HUDEP-2 (cell line): ENCODE results near the gene RAB36.

ENCODE experiments used
- DNase-seq, 76 experiments: peaks; one replicate each; lab custom pipeline; 2025; ENCODE audit not compliant: unreplicated experiment in 76 of 76; lab: John Stamatoyannopoulos, UW

The RAB36 gene

GRCh38 chr22:23144932-23145877 lies at the start of gene RAB36:
Gene RAB36, plus strand, starts transcription at chr22:23145477. Its CDS starts 1,140 bp downstream, at chr22:23146617.
- DNase-seq = peak in 61 of 76 experiments; percentile 4 to 82 (median 53)

DNA sequence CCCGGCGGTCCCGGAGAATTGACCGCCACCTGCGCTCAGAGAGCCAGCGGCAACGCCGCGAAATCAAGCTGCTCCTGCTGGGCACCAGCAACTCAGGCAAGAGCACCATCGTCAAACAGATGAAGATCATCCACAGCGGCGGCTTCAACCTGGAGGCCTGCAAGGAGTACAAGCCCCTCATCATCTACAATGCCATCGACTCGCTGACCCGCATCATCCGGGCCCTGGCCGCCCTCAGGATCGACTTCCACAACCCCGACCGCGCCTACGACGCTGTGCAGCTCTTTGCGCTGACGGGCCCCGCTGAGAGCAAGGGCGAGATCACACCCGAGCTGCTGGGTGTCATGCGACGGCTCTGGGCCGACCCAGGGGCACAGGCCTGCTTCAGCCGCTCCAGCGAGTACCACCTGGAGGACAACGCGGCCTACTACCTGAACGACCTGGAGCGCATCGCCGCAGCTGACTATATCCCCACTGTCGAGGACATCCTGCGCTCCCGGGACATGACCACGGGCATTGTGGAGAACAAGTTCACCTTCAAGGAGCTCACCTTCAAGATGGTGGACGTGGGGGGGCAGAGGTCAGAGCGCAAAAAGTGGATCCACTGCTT lies 49.4 kb upstream of the RAB36 start:
- no peak for DNase-seq

GRCh38 chr22:23097412-23098229 lies 47.7 kb upstream of the RAB36 start:
- DNase-seq = no peak

- no peak for DNase-seq
These were observed 47.0 kb upstream of the RAB36 start for GRCh38 chr22:23098230-23098705.

GRCh38 chr22:23098718-23099530 lies 46.4 kb upstream of the RAB36 start:
- DNase-seq = no peak

DNA sequence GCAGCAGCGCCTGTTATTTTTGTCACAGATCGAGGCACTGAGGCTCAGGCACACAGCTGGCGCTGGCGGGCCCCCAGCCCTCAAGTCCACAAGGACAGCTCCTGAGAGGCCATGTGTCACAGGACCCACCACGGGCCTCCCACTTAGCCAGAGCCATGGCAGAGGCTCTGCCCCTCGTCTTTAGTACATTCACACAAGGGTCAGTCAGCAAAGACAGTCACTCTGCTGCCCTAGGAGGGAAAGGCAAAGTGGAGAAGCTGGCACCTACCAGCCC lies 45.8 kb upstream of the RAB36 start:
- DNase-seq = no peak

DNA sequence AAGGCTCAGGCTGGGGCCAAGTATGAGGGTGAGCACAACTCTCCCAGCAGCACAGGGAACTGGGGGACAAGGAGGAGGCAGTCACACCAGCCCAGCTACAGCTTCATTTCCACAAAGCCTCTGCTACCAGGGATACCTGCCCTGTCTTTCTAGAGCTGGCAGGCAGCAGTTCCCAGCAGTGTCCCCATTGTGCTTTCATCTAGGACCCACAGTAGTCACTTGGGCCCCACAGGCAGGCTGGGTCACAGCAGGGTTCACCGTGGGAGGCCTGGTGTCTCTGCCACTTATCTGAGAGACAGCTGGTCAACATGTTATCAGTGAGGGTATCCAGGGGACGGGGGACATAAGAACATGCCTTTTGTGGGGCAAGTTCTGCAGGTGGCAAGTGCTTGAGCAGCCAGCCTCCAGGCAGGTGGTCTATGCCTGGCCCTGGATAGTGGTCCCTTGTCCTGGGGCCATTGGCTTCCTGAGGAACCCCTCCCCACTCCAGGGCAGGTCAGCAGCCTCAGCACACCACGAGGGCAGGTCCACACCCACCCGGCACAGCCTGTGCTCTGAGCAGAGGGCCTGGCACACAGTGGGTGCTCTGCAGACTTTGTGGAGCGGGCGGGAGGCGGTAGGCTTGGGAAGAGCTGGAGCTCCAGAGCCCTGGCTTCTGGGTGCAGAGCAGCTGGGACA lies 45.0 kb upstream of the RAB36 start:
- DNase-seq = peak in 1 of 76 experiments; percentile 6

- DNase-seq = no peak
These were observed 43.8 kb upstream of the RAB36 start for GRCh38 chr22:23101524-23101923.

DNA sequence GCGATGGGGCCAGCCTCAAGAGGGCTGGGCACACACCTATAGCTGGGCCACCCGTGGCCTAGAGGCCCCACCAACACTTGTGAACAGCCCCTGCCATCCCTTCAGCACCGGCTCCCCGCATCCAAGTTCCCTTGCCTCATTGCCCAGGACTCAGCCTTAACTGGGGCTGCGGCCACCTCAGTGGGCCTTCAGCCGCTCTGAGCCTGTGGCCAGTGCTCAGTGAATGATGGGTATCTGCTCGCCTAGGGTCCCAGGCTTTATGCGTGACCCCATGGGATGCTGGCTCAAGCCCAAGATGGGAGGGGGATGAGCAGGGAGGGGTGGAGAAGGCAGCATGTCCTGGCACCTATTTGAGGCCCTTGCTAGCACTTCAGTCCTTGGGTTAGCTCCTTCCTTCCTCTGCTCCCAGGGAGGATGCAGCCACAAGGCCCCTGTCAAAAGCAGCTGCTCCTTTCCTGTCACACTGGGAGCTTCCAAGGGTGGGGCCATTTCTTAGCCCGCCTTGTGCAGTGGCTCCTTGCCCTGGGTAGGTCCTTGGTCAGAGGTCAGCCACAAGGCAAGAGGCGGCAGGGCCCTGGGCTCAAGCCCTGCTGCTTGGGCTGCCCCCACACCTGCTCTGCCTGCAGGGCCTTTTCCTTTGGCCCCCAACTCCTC lies 43.1 kb upstream of the RAB36 start:
- no peak for DNase-seq

- DNase-seq = peak in 6 of 76 experiments; percentile 5 to 31 (median 12)
These were observed 42.5 kb upstream of the RAB36 start for GRCh38 chr22:23102776-23103175.

- DNase-seq = no peak
These were observed 41.9 kb upstream of the RAB36 start for GRCh38 chr22:23103199-23103954.

DNA sequence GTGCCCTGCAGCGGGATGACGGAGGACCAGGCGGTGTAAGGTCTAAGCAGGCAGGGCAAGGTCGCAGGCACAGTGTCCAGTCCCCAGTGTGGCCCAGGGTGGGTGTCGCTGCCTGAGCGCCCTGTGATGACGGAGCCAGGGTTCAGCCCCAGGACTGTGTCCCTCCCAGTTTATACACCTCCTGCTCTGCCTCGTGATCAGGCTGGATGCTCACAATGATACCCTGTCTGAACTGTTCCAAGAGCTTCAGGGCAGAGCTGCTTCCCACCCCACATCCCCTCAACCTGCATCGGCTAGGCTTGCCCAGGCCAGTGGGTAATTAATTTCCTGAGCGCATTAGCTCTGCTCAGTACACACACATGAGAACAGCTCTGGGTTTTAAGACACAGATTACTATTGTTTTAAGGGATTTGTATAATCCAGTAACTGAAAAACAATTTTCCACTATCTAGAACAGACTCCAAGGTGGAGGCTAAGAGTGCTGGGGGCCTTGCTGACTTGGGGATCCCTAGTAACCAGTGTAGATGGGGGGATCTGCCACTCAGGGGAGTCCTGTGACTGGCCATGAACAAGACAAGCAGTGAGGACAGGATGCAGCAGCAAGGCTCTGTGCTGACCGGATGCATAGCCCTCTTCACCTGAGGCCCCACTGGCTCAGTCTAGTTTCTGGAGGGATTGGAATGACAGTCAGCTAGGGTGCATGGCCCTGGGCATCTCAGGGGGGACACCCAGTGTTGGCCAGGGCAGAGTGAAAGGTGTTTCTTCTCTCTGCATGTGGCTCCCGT lies 40.9 kb upstream of the RAB36 start:
- DNase-seq = no peak

GRCh38 chr22:23105304-23105703 lies 40.0 kb upstream of the RAB36 start:
- no peak for DNase-seq

GRCh38 chr22:23105919-23106318 lies 39.4 kb upstream of the RAB36 start:
- DNase-seq = no peak

- DNase-seq = peak in 5 of 76 experiments; percentile 14 to 30 (median 20)
These were observed 38.9 kb upstream of the RAB36 start for GRCh38 chr22:23106344-23106743.

GRCh38 chr22:23106906-23107367 lies 38.3 kb upstream of the RAB36 start:
- peak in 74 of 76 experiments; percentile 18 to 96 (median 79) for DNase-seq

GRCh38 chr22:23107487-23108248 lies 37.6 kb upstream of the RAB36 start:
- DNase-seq = no peak
